SKM-1 treated with dmso at 0.1 percent for 144 hours (cell line): ENCODE measurements around the gene FNDC3B.

Source experiments
- DNase-seq: peaks from one replicate; lab custom pipeline; 2025; ENCODE audit not compliant: unreplicated experiment; lab: John Stamatoyannopoulos, UW

FNDC3B gene

DNA sequence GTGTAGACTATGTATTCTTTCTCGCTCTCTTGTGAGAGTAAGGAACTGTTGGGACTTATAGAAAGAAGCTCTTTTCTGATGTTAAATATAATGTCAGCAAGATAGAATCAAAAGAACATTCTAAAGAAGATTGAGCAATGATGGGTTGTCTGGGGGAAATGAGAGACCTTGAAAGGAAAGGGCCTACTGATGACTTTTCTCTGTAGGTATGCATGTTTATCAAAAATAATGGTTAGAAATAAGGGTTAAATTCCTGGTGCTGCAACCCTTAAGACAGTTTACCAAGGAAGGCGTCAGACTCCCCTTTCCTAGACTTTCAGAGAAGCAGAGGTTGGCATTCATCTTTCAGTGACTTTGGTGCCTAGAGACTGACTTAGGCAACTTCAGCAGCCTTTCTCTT is 339.1 kb downstream of the FNDC3B start:
- no peak for DNase-seq

DNA sequence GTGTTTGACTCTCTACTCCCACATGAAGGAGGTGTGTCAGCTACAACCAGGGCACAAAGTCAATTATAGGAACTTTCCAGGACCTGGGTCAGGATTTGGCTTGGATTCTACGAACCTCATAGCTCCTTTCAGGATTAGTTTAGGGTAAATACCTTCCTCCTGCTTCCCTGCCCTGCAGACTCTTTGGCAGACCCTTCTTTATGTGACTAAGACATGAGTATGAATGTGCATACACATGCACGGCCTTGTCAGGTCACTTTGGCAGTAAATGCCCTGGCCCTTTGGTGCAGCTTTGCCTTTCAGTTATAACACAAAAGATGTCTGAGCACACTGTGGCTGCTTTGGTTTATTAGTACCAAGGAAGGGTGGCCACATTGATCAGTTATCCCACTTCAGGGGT is 340.0 kb downstream of the FNDC3B start:
- no peak for DNase-seq

DNA sequence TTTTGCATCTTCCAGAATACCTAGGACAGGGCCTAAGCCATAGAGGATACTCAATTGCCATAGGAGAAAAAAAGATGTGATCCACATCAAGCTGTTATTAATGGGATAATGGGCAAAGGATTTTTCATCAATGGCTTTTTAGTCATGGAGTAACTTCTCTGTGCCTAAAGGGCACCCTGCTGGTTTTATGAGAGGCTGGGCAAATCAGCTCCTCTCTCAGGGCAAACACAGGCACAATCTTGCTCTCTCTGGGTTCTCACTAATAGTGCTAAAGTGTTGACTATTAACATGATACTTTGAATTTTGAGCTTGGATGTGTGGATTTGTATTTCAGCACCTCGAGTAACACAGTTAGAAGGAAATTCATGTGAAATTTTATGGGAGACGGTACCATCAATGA is 341.3 kb downstream of the FNDC3B start:
- DNase-seq = no peak

DNA sequence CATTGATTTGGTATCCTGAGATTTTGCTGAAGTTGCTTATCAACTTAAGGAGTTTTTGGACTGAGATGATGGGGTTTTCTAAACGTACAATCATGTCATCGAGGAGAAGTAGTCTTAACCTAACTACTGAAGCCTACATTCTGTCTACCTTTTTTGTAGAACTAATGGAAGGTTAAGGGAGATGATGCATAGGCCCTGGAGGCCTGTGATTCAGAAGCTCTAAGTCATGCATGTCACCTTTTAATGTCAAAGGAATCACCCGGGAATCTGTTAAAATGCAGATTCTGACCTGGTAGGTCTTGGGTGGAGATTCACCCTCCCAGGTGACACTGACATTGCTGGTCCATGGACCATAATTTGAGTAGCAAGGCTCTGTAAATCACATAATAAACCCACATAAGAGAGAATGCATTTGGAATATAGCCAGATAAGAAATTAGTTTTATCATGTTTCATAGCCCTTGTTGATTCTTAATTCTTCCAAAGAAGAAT is 344.0 kb downstream of the FNDC3B start:
- no peak for DNase-seq

DNA sequence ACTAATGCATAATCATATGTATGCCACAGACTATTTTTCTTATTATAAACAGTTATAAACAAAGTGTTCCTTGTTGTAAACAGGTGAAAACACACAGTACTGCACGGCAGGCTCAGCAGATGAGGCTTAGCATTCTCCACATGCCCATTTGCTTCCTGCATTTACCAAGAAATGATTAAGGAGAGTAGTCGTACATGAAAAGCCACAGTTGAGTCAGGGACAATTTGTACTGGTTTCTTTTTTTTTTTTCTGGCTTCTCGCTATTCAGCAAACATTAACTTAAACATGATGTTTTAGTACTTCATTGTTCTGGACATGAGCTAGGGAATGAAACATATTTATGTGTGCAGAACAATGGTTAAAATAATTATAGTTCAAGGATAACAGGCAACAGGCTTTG is 345.5 kb downstream of the FNDC3B start:
- no peak for DNase-seq

DNA sequence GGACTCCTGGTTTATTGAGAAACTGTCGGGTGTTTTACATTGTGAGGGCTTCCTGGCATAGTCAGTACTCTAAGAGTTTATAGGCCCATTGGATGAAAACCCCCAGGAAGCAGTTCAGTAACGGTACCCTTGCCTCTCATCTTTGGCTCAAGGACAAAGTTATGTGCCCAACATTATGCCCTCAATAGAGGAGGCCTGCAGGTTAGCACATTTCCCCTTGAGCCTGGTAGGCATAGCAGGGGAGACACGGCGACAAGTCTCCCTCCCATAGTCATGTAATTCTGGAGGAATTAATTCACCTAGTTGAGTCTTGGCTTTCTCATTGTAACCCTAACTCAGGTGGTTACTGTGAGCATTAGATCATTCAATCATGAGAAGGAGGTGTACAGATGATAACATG is 348.4 kb downstream of the FNDC3B start:
- DNase-seq = no peak

DNA sequence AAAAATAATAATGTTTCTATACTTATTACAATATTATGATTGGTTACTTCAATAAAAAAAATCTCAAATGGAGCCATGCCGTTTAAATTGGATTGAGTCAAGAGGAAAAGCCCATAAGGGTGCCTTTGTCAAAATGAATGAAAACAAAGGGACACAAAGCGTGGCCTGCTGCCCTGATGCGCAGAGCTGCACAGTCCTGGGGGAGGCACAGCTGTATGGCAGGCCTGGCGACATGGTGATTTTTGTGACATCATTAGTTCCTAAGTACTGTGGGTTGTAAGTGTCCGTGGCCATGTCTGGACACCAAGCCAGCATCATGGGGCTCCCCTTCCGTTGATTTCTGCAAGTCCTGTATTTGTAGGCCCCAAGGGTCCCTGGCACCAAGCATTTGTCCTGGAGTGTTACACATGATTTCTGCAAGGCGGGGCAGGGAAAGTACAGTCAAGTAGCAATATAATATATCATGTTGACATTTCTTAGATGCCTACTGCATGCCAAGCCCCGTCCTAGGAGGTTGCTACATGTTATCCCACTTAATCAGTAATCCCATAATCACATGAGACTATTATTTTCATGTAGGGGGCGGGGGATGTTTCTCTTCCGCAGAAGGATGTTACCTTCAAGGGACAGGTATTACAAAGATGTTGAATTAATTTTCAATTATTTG is 349.2 kb downstream of the FNDC3B start:
- no peak for DNase-seq

DNA sequence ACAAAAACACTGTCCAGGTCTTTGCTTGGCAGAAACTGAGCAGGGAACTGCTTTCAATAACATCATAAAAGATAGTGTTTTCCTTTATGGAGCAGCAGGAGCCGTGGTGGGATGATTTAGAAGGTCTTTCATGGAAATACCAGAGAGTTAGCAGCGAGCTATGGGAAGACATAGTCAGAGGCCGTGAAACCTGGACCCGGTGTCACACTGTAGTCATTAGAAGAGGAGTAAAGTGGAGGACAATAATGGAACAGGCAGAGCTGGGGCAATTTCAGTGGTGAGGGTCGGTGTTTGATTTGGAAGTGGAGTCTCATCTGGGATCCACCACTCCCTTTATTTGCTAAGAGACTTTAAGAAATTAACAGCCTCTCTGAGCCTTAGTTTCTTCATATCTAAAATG is 351.4 kb downstream of the FNDC3B start:
- DNase-seq = no peak

DNA sequence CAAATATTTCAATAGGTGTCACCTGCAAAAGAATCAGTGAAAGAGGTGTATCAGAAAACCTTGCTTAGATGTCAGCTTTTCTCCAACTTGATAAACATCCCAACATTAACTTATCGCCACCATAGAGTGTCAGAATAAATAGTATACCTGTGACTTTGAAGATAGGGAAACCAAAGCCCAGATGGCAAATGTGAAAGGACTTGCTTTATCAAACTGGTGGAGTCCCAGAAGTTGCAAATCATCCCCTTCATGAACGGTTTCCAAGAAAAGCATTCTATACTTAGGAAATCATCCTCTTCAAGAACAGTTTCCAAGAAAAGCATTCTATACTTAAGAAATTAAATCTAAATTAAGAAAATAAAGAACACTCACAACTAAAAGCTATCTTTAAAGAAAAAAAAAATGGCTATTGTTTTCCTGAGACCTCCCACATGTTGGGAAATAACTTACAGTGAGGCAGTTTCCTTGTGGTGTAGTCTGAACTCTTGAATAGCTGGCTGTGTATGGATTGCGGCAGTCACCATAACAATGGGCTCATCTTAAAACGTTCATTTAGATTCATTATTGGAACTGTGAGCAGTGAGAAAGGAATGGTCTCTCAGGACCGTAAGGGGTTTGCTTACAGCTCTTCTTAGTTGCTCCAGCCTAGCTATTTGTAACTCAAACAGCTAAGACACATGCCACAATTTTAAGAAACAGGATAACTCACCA is 352.4 kb downstream of the FNDC3B start:
- DNase-seq = no peak

DNA sequence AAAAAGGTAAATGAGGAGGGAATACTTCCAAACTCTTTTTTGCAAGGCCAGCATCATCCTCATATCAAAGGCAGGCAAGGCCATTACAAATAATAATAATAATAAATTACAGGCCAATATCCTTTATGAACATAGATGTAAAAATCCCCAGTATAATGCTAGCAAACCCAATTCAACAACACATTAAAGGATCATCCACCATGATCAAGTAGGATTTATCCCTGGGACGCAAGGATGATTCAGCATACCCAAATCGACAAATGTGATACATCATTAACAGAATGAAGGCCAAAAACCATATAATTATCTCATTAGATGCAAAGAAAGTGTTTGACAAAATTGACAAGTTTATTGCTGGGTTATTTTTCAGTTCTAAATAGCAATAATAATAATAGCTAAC is 355.3 kb downstream of the FNDC3B start:
- DNase-seq = no peak

DNA sequence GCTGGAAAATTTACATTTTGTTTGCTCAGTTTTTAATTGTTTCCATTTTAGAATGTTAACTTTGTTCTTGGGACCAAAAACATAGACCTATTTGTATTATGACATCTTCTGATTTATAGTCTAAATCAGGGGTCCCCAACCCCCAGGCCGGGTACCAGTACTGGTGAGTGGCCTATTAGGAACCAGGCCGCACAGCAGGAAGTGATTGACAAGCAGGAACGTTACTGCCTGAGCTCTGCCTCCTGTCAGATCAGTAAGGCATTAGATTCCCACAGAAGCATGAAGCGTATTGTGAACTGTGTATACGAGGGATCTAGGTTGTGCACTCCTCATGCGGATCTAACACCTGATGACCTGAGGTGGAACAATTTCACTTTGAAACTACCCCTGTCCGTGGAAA is 357.0 kb downstream of the FNDC3B start:
- no peak for DNase-seq

DNA sequence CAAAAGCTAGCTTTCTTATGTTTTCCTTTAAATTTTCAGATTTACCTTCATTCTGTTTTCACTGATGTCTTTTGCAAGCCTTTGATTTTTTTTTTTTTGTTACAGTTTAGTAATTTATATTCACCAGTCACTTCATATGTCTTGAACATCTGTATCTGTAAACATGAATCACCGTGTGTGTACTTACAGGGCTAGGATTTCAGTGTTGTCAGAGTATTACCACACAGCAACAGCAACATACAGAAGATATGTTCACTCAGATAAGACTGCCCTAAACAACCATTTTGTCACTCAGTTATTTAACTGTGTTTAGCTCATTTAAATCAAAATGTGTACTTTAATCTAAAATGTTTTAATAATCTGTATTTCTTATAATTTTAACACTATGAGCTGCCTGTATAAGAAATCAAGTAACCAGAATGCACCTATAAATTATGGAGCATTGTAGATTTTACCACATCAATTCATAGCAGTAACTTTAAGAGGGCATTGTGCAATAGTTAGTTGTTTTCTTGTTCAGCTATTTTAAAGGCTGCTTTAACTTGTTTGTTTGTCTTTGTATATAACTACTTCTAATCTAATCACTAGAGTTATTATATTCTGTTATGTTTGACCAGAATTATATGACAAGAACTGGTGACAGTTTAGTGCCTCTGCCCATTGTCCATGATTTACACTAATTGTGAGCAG is 358.5 kb downstream of the FNDC3B start:
- no peak for DNase-seq

DNA sequence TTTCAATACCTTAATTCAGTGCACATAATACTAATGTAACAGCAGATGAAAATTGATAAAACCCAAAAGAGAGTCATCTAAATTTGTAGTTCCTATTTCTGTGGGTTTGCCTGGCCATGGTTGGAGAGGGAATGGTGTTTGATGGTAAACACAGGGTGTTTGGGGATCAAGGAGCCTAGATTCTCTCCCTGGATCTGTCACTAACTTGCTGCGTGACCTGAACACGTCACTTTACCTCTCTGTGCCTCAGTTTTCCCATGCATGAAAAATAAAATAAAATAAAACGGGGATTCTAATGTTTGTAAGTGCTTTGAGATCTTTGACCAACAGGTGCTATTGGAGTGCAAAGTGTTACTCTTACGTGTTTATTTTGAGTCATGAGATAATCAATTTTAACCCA is 359.1 kb downstream of the FNDC3B start:
- no peak for DNase-seq

DNA sequence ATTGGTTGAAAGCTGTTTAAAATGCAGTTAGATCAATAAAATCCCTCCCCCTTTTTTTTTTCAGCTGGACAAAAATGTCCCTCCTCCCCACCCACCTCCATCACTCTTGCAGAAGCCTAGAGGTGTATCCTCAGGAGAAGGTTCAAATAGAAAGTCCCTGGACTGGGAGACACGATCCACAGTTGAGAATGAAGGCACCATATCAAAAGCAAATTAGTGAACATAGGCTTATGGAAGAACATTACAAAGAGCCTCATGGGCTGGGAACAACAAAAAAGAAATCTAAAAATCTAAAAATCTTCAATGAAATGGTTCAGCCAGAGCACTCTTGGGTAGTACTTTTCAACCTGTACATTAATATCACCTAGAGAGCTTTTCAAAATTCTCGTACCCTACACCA is 362.7 kb downstream of the FNDC3B start:
- DNase-seq = no peak

DNA sequence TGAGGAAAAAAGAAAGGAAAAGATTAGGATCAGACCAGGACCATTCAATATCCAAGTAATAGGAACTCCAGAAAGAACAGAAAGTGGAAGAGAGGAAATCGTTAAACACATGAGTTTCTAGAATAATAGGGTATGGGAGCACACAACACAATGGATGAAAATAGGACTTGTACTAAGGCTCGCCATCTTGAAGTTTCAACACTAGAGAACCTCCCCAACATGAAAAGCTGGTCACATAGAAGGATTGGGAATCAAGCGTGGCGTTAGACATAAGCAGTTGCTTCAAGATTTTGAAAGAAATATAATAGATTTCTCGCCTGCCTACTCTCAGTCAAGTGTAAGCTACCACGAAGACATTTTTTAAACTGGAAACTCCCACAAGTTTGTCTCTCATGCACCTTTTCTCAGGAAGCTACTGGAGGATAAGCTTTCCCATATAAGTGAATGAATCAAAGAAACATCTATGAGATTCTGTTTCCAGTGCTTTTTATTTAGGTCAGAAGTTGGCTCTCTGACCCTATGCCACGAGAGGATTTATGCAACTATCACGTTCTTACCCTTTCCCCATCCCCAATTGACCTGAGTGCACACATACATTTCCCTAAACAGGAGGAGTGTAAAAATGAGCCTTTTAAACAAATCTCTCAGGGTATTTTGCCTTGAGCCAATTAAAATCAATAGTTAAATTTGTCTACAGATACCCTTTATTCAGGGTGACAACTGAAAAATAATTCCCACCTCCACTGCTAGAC is 363.7 kb downstream of the FNDC3B start:
- DNase-seq = no peak

DNA sequence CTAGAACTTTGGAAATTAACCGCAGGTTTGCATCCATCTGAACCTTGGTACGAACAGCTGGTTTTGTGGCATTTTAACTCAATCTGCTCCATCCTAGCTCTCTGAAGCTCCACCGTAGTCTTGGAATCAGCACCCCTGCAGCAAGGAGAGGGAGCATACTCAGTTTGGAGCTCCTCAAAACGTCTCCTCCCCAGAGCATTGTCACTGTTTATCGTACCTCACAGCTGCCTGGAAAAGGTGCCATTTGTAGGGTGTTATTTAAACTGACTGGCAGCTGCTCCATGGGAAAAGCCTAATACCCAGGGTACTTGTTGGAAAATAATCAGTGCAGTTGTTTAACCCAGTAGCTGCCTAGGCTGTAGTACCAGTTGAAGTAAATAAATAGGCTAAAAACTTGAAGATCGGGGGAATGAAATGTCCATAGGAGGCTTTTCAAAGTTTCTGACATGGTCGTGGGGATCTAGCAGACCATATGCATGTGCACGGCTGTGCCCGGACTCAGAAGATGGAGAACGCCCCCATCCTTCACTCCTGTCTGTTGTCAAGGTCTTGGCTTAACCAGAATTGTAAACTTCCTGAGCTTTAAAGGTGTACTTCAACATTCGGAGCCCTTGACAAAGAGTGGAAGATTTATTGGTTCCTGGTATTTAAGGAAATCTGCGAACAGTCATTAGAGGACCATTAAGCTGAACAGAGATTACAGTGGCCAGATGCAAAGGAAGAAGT is 365.0 kb downstream of the FNDC3B start:
- DNase-seq = no peak

DNA sequence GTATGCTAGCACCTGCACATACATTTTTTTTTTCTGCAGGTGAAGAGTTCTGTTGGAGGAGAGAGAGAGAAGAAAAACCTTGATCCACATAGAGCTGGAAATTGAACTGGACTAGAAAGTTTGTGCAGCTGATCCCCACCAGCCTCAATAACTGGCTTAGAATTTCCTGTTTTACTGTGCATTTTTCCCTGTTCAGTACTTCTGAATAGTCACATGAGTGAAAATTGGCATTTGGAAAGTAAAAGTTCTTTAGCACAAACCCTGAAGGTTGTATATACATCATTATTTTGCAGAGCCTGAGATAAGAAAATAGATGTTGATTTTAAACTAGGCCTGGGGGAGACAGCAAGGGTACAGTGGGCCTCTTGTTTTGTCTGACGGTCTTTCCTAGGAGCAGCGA is 366.5 kb downstream of the FNDC3B start:
- DNase-seq = no peak

DNA sequence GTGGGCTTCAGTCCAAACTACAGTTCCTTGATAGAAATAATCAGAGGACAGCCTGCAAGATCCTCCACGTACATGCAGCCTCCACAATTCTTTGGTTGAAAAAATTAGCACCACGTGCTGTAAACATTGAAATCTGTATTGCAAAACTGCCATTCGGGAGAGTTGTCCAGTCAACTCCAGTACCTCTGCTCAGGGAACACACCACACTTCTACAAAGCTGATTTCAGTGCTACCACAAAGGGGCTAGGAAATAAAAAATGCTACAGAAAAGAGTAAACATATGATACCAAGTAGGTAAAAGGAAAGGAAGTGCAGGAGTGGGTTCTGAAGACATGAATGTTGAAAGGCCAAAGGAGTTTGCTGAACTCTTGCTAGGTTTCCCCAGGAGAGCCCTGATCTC is 368.5 kb downstream of the FNDC3B start:
- DNase-seq = no peak

DNA sequence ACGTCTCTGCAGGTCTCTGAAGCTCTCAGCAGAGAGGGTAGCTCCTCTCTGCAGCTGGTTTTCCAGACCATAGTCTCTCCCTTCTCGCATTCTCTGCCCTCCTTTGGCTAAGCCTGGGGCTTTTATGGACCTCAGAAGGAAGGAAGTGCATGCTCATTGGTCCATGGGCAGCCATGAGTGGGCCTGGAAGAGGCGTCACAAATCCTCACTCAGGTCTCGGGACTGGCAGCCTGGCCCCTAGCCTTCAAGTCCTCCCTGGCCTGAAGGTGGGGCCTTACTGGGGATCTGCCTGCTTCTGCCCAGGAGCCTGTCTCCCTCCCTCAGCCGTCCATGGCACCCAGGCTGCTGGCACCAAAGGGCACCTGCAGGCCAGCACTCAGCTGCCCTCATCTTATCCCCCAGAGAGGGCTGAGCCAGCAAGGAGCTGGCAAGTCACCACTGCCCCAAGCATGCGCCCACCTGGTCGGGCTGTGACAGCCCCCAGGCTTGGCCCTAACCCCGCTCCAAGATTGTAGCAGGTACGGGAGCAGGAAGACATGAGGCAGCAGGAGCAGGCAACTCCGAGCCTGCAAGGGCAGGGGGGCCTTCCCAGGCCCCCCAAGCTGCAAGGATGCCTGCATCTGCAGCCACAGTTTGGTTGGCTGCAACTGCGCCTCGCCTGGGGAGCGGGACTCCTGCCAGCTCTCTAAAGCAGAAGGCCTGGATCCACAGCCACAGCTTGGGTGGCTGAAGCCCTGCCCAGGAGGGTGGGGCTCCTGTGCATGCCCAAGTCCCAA is 371.5 kb downstream of the FNDC3B start:
- no peak for DNase-seq

DNA sequence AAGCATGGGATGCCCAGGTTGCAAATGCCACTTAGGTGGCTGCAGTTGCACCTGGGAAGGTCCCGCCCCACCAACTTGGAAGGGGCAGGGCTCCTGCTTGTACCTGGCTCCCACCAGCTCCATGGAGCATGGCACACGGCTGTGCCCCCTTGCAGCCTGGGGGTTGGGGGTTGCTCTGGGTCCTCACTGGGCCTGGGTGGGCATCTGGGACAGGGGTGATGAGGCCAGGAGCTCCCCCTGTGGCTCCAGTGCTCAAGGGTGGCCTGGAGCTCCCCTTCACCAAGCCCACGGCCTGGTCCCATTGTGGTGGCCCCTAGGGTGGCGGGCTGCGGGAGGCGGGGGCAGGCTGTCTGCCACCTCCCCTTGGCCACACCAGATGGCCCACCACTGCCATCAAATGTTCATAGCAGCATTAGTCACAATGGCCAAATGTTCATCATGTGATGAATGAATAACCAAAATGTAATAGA is 372.1 kb downstream of the FNDC3B start:
- DNase-seq = no peak
